Prostate gland (tissue), 2 donors: ENCODE results near the gene NAV2. TPM values are rescaled to one million over a fixed set of nuclear protein-coding genes. Genes with fewer than 3 reads are reported as not detected.
A peak's percentile ranks its signal among the peaks of the same experiment; 100 is the strongest.

Experiments
- DNase-seq: peaks from one replicate; pipeline ENCODE4 v3.0.0-alpha.2; 2019; ENCODE audit warnings: low spot score
- H3K27ac ChIP-seq, 2 donors: fragments of 200-600 bp; sonication (generic); 2 replicates each; pipeline ENCODE4 v1.5.1; 2017 to 2019
- H3K27me3 ChIP-seq: fragments of 200-600 bp; sonication (generic); replicated peaks from 2 replicates; pipeline ENCODE4 v1.5.1; 2019; ENCODE audit not compliant: insufficient read depth
- H3K36me3 ChIP-seq, 2 donors: fragments of 200-600 bp; sonication (generic); 1 replicate in 1 of 2; 2 replicates in 1 of 2; pipeline versions ENCODE4 v1.5.1 to v1.8.1; 2017 to 2019
- H3K4me1 ChIP-seq: fragments of 200-600 bp; sonication (generic); replicated peaks from 2 replicates; pipeline ENCODE4 v1.5.1; 2019
- H3K4me3 ChIP-seq, 2 donors: fragments of 200-600 bp; sonication (generic); 2 replicates each; pipeline ENCODE4 v1.5.1; 2017 to 2019
- H3K9me3 ChIP-seq: fragments of 200-600 bp; sonication (generic); 2 replicates; pipeline ENCODE4 v1.5.1; 2017
- CTCF ChIP-seq, 4 experiments: fragments of 200-600 bp in 2 of 4; fragments of 450-650 bp in 2 of 4; sonication (generic) in 2 of 4; IDR thresholded peaks; 1 replicate in 3 of 4; 2 replicates in 1 of 4; pipeline ENCODE4 v1.5.1; 2016 to 2019; ENCODE audit warnings: antibody characterized with exemption in 4 of 4, mild to moderate bottlenecking in 2 of 4, moderate library complexity in 2 of 4
- POLR2A ChIP-seq: fragments of 450-650 bp; IDR thresholded peaks from one replicate; pipeline ENCODE4 v1.6.1; 2016; ENCODE audit warnings: antibody characterized with exemption, mild to moderate bottlenecking
- POLR2AphosphoS5 ChIP-seq: sonication (generic); formaldehyde crosslinking; IDR thresholded peaks from one replicate; pipeline ENCODE4 v1.6.1; 2017; ENCODE audit warnings: antibody characterized with exemption
- WGBS: methylation state at CpG from one replicate; pipeline ENCODE4 v1.1.5; 2018; 5-methylcytosine and 5-hydroxymethylcytosine counted together
- intact Hi-C: fragments of 100-400 bp; cut with DNase I; formaldehyde crosslinking; loops from one replicate; pipeline ENCODE4 v1.14.2; 2022
- total RNA-seq, 2 donors: library from RNA; depleted of rRNA; stranded (reverse); fragments of >200 nt; gene quantifications; one replicate each; pipeline ENCODE4 v1.1.0, GENCODE V29; 2016

NAV2 gene
- total RNA-seq, 2 donors from 2014 or later: 17.1 to 26.6 TPM

- TF ChIP-seq CTCF (IDR thresholded peaks at IDR 0.05): no peak
- Histone ChIP-seq H3K27ac (peak overlapping the region; percentile 67 to 85), H3K4me3 (peak overlapping the region; percentile 45 to 51)
Measured at GRCh38 chr11:19715373-19715772, 2.7 kb downstream of the NAV2 start.

GRCh38 chr11:19718051-19718450 is 5.4 kb downstream of the NAV2 start:
- H3K27ac ChIP-seq: no peak overlapping the region
- H3K27me3 ChIP-seq: no peaks in the 10 kb centered on the region
- 36% methylated on average over 1 of the region's 1 CpG for WGBS
- peaks cover 4% of the 10 kb centered on the region for H3K4me1 ChIP-seq
- TF ChIP-seq POLR2AphosphoS5 (no peak), CTCF (IDR thresholded peaks at IDR 0.05) (no peak), POLR2A (no peak)
- no peak overlapping the region for H3K4me3 ChIP-seq
- H3K9me3 ChIP-seq: no peaks in the 10 kb centered on the region
- intact Hi-C loops: no loop called here
- DNase-seq: no peak
- no peaks in the 10 kb centered on the region for H3K36me3 ChIP-seq

More at GRCh38 chr11:19715373-19715772, 2.7 kb downstream of the NAV2 start:
- intact Hi-C loops: no loop called here
- H3K36me3 ChIP-seq: no peaks in the 10 kb centered on the region
- H3K27me3 ChIP-seq: no peaks in the 10 kb centered on the region
- WGBS: 32% methylated on average over 6 of the region's 6 CpGs
- H3K9me3 ChIP-seq: no peaks in the 10 kb centered on the region
- H3K4me1 ChIP-seq: peaks cover 4% of the 10 kb centered on the region
- no peak for DNase-seq

GRCh38 chr11:19718951-19719350 is 6.3 kb downstream of the NAV2 start:
- Histone ChIP-seq H3K27ac (no peak overlapping the region), H3K36me3 (no peaks in the 10 kb centered on the region), H3K27me3 (no peaks in the 10 kb centered on the region), H3K9me3 (no peaks in the 10 kb centered on the region), H3K4me1 (no peaks in the 10 kb centered on the region), H3K4me3 (no peak overlapping the region)
- 45% methylated on average over 4 of the region's 4 CpGs for WGBS
- no peak for DNase-seq
- TF ChIP-seq POLR2AphosphoS5 (no peak), POLR2A (no peak), CTCF (IDR thresholded peaks at IDR 0.05) (no peak)
- intact Hi-C loops: no loop called here

GRCh38 chr11:19719960-19720359 is 7.3 kb downstream of the NAV2 start:
- TF ChIP-seq POLR2AphosphoS5 (no peak), CTCF (IDR thresholded peaks at IDR 0.05) (no peak), POLR2A (no peak)
- WGBS: 86% methylated on average over 1 of the region's 1 CpG
- Histone ChIP-seq H3K4me3 (no peak overlapping the region), H3K27ac (no peak overlapping the region), H3K9me3 (no peaks in the 10 kb centered on the region), H3K4me1 (no peaks in the 10 kb centered on the region), H3K27me3 (no peaks in the 10 kb centered on the region), H3K36me3 (no peaks in the 10 kb centered on the region)
- no peak for DNase-seq
- intact Hi-C loops: no loop called here

GRCh38 chr11:19721176-19721575 is 8.5 kb downstream of the NAV2 start:
- H3K27ac ChIP-seq: no peak overlapping the region
- TF ChIP-seq POLR2AphosphoS5 (no peak), CTCF (IDR thresholded peaks at IDR 0.05) (no peak), POLR2A (no peak)
- H3K4me1 ChIP-seq: no peaks in the 10 kb centered on the region
- intact Hi-C loops: no loop called here
- H3K36me3 ChIP-seq: no peaks in the 10 kb centered on the region
- no peaks in the 10 kb centered on the region for H3K27me3 ChIP-seq
- WGBS: 91% methylated on average over 2 of the region's 2 CpGs
- H3K4me3 ChIP-seq: no peak overlapping the region
- H3K9me3 ChIP-seq: no peaks in the 10 kb centered on the region
- DNase-seq: no peak
